NCI-H748 treated with DMSO at 0.1 percent for 48 hours (cell line): ENCODE measurements around the gene PTP4A1.
"Not testable (repeated sequence)": the region's sequence is repeated elsewhere in the genome, so short reads cannot be mapped to it uniquely, and the experiment has no call there.

ENCODE experiments used
- DNase-seq: peaks from one replicate; lab custom pipeline; 2025; lab: John Stamatoyannopoulos, UW

PTP4A1 gene

GRCh38 chr6:63572044-63572746 lies at the start of gene PTP4A1, which contains the start of gene LOC128125822:
TSS of gene PTP4A1 (plus strand) at chr6:63572480. CDS start at chr6:63576881, 4,401 bp downstream.
TSS of gene LOC128125822 (plus strand) at chr6:63572480.
- DNase-seq = peak; percentile 96

DNA sequence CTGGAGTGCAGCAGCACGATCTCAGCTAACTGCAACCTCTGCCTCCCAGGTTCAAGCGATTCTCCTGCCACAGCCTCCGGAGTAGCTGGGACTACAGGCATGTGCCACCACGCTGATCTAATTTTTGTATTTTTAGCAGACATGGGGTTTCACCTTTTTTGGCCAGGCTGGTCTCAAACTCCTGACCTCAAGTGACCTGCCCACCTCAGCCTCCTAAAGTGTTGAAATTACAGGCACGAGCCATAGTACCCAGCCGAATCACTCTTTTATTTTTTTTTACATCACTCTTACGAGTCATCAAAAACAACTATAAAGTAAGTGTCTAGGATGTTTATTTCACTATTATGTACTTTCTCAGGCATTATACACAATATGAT lies 49.4 kb upstream of the PTP4A1 start:
- DNase-seq = not testable (repeated sequence)

- no peak for DNase-seq
Measured at GRCh38 chr6:63523630-63524029, 48.6 kb upstream of the PTP4A1 start.

GRCh38 chr6:63525186-63525878 lies 46.9 kb upstream of the PTP4A1 start:
- no peak for DNase-seq

GRCh38 chr6:63526931-63527330 lies 45.3 kb upstream of the PTP4A1 start:
- DNase-seq = no peak

DNA sequence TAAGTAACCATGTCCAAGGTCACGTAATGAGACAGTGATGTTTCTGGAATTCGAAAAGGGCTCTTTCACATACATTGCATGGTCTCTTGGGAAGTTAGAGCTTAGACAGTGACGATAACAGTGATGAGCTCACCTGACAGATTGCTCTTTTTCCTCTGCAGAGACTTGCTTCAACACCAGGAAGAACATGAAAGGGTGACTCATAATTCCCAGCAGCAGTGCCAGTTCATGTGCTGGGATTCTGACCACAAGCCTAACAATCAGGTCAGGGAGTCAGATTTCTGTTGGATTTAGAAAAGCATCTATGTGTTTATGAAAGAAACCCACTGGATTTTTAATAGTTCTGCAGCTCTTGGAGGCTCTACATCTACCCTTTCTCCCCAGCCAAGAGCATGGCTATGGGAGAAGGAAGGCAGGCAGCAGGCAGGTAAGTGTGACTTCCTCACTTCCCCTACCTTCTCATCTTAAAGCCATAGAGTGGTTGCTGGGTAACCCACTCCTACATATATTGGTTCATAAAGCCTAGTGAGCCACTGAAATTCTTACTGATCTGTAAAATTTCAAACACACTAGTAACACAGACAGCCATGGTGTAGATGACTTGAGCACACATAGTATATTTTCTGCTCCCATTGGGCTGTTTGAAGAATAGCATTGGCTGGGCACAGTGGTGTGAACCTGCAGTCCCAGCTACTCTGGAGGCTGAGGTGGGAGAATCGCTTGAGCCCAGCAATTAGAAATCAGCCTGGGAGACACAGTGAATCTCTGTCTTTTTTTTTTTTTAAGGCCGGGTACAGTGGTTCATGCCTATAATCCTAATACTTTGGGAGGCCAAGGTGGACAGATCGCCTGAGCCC lies 44.4 kb upstream of the PTP4A1 start:
- DNase-seq = no peak

DNA sequence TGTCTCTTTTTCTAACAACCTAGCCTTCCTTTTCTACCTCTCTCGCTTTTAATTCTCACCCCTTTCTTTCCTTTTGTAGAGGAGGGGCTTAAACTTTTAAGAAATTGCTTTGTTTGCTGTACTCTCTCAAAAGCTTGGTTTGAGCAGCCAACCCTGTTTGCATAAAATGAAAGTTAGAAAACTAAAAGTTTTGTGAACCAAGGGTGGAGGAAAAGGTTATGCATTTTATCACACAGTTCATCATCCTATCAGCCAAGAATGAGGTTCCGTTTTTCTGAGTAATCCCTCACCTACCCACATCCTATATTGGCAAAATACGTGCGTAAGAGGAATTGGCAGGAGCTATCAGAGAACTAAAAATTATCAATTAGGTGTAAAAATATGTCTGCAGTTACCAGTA lies 42.8 kb upstream of the PTP4A1 start:
- DNase-seq = no peak

DNA sequence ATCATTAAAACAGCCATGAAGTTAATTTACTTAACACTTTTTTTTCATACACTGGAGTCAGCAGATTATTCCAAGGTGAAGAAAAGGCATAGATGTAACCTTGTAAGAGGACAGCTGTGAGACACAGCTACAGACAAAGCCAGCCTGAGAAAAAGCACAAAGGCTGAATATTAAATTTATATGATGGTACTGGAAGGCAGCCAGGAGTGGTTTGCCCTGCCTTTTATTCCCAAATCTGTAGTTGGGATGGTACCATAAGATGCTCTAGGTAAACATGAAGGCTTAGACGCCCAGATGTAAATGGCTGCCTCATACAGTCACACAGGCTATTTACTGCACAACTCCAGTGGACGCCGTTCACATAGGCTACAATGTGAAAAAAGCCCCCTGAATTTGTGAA lies 42.1 kb upstream of the PTP4A1 start:
- DNase-seq = no peak

DNA sequence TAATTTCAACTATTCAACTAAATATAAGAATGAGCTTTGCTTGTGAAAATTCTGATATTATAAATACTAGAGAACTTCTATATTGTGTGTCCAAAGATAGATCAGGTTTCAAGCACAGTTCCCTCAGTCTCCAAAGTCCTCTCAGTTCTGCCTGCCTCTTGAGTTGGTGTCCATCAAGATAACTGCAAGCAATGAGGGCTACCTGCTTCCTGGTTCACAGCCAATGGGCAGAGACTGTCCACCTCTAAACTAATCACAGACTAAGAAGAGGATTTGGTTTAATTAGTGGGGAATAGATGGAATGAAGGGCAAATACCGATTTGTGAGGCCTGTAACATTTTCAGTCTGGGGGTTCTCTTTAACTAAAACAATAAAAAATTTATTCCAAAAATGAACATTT lies 41.3 kb upstream of the PTP4A1 start:
- no peak for DNase-seq

DNA sequence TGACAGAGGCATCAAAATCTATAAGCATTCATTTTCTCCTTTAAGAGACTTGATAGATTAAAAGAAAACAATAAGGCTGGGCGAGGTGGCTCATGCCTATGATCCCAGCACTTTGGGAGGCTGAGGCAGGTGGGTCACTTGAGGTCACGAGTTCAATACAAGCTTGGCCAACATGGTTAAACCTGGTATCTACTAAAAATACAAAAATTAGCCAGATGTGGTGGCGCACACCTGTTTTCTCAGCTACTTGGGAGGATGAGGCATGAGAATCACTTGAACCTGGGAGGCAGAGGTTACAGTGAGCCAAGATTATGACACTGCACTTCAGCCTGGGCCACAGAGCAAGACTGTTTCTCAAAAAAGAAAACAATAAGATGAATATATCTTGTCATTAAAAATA lies 39.3 kb upstream of the PTP4A1 start:
- no peak for DNase-seq

DNA sequence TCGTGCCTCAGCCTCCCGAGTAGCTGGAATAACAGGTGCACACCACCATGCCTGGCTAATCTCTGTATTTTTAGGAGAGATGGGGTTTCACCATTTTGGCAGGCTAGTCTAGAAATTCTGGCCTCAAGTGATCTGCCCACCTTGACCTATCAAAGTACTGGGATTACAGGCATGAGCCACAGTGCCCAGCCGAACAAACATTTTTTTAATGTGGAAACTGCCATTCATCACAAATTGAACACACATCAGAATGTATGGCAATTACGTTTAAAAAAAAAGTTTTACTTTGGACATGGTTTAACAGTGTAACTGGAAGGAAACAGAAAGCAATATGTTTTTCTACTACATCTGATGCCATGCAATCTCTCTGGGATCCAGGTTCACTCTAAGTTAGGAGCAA lies 38.3 kb upstream of the PTP4A1 start:
- DNase-seq = no peak

GRCh38 chr6:63537201-63537958 lies 34.9 kb upstream of the PTP4A1 start:
- DNase-seq = peak; percentile 39

DNA sequence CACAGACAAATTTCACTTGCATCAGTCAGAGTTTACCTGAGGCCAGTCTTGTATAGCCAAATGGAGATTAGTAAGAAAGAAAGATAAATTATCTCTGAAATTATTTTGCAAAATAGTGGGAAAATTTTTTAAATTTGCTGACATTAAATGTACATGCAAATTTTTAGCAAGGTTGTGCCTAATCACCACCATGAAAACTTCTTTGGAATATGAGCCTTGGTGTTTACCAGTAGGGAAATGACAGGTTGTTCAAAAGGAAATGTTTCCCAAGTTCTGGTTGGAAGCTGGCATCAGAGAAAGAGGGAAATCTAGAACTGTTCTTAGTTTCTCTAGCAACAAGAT lies 34.4 kb upstream of the PTP4A1 start:
- no peak for DNase-seq

- no peak for DNase-seq
Measured at GRCh38 chr6:63538550-63538949, 33.7 kb upstream of the PTP4A1 start.

GRCh38 chr6:63543001-63543400 lies 29.3 kb upstream of the PTP4A1 start:
- no peak for DNase-seq

GRCh38 chr6:63543982-63544381 lies 28.3 kb upstream of the PTP4A1 start:
- DNase-seq = no peak

- DNase-seq = no peak
Measured at GRCh38 chr6:63546236-63546635, 26.0 kb upstream of the PTP4A1 start.

DNA sequence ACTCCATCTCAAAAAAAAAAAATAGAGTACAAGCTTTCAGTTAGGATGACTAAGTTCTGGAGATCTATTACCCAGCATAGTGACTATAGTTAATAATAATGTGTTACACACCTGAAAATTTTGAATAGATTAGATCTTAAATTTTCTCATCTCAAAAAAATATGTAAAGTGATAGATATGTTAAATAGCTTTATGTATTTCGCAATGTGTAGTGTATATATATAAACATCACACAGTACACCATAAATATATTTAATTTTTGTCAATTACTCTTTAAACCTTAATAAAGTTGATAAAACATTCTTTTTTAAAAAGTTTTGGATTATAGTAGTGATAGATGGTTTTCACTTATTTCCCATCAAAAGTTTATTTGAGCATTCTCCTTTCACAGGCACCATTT lies 25.6 kb upstream of the PTP4A1 start:
- no peak for DNase-seq

DNA sequence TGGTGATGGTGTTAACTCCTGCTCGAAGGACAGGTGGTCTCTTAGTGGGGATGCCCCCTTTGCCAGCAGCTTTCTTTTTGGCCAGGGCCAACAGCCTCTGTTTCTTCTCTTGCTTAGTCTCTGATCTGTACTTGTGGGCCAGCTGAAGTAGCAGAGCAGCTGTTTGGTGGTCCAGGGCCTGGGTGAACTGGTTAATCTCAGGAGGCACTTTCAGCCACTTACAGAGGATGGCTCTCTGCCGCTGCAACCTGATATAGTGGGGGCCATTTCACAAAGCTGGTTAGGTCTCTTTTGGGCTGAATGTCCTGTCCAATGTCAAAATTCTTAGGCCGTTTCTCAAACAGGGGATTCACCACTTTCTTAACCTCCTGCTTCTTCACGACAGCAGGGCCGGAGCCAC lies 23.2 kb upstream of the PTP4A1 start:
- DNase-seq = no peak

DNA sequence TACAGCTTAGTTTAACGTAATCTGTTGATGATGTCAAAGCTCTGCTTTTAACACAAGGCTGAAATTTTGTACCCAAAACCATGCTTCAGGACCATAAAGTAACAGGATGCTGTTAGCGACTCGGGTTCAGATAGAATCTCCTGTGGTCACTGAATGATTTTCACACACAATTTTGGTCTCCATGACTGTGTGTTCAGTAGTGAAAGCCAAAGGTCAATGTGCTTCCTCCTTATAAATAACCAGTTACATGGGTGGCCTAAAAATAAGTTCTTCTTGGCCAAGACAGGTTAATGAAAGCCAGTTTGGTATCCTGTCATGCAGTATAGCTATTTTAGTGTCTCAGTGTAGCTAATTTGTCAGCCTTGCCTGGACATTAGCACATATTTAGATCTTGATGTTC lies 19.1 kb upstream of the PTP4A1 start:
- DNase-seq = no peak

- no peak for DNase-seq
Measured at GRCh38 chr6:63553900-63554299, 18.4 kb upstream of the PTP4A1 start.

- no peak for DNase-seq
Measured at GRCh38 chr6:63554782-63555181, 17.5 kb upstream of the PTP4A1 start.
